Stimulated activated CD4-positive, alpha-beta T cell treated with anti-CD3 and anti-CD28 coated beads, Interleukin-15, amount 100 ng/mL, for 24 hours (primary cell): ENCODE results near the gene HIBADH.
"Not testable (repeated sequence)": the region's sequence is repeated elsewhere in the genome, so short reads cannot be mapped to it uniquely, and the experiment has no call there.

Experiments
- DNase-seq: peaks from one replicate; pipeline ENCODE4 v3.0.0-alpha.2; 2020

Gene HIBADH

DNA sequence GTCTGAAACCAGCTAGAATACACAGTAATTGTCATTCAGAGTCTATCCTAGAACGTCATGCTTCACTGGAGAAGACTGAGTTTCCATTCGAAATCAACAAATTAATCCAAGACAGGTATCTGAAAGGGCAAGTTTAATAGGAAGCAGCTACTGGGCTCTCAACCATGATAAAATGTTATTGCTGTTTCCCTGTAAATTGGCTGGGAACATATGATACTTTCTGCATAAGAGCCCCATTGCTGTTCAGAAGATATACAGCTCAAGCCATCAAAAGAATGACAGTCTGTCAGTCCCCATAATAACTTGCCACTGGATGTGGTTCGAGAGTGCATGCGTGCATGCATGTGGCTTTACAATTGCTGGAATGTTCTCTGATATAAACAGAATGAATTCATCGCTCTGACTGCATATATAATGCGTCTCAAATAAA, 129.0 kb downstream of the HIBADH start:
- DNase-seq: no peak

- DNase-seq: no peak
Measured at GRCh38 chr7:27532314-27532713, 130.4 kb downstream of the HIBADH start.

- no peak for DNase-seq
Measured at GRCh38 chr7:27527348-27527714, 135.4 kb downstream of the HIBADH start.

GRCh38 chr7:27526611-27527347, 135.9 kb downstream of the HIBADH start:
- DNase-seq: no peak

DNA sequence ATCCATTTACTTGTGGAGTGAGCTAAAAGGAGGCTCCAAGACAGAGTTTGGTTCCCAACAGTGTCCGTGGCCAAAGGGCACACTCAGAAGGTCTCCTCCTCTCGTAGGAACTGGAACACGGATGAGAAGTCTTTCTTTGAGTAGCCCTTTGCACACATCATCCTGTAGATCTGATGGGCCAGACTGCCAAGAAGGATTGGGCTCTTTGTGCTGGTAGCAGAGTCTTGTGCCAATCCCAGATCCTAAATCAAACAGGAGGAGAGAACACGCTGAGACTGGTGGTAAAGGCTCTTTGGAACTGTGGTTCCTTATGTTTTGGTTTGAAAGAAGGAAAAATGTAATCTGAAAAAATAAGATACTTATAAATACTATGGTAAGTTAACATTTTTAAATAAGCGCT, 136.6 kb downstream of the HIBADH start:
- no peak for DNase-seq

DNA sequence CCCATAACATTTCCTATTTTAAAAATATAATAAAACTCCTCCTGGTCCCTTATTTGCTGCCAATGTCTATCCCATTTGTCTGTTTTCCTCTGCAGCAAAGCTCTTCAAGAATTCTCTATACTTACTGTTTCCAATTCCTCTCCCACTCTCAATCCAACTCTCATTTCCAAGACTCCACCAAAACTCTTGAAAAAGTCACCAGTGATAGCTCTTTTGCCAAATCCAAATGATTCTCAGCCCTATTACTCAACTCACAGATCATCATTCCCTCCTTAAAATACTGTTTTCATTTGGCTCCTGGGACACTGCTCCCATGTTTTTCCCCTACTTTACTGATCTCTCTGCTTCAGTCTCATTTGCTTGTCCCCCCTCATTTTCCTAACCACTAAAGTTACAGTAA, 139.4 kb downstream of the HIBADH start:
- DNase-seq: no peak

DNA sequence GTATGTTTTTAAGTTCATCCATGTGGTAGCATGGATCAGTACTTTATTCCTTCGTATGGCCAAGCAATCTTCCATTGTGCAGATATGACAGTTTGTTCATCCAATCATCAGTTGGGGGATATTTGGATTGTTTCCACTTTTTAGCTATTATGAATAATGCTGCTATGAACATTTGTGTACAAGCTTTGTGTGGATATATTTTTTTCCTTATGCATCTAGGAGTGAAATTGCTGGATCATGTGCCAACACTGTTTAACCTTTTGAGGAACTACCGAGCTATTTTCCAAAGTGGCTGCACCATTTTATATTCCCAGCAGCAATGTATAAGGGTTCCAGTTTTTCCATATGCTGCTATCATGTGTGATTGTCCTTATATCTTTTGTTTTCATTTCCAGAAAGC, 140.1 kb downstream of the HIBADH start:
- DNase-seq: no peak

GRCh38 chr7:27520815-27521790, 141.6 kb downstream of the HIBADH start:
- no peak for DNase-seq

GRCh38 chr7:27519793-27520469, 142.8 kb downstream of the HIBADH start:
- DNase-seq: no peak

DNA sequence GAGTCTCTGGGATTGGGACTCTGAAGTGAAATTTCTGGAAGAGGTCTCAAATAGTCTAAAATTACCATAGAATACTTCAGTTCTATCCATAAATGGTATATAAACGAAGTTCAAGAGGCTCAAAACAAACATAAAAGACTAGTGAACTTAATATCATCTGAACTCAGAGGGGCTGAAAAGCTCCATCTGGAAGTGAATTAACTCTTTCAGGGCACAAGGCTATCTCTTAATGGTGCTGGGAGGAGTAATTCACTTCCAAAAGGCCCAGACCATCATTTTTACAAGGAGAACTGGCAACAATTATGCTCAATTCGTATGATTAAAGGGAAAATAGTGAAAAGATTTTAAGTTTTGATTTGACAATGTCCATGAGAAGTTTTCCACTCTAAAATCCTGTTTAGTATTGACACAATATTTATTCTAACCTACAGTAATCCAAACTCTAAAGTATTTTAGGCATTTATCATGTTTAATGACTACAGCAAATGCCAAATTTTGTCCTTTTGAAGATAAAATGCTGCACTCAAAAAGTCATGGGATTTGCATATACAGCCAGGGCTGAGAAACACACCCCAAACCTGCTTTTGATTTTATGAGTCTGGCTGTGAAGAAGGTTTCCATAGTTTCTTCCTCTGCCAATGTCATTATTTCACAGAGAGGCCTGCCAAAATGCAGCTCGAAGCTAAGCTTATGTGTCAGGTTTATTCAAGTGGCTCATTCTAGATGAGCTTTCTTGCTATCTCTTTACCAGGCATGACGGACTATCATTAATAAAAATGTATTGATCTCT, 143.9 kb downstream of the HIBADH start:
- DNase-seq: no peak

DNA sequence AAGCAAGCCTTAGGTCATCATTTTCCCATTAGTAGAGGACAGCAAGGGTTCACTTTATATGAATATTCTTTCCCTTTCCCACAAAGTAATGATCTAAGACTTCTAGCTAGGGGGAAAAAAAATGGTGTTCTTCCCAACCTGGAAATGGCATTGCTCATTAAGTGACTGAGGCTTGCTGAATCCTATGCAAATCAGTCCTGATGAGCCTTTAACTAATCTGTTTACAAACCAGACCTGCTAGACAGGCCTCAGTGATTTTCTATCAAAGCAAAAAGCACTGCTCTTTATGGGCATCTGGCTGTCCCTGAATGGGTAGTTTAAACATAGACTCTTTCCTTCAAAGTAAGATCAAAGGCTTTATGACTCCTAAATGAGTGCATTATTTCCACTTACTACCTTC, 146.3 kb downstream of the HIBADH start:
- no peak for DNase-seq

DNA sequence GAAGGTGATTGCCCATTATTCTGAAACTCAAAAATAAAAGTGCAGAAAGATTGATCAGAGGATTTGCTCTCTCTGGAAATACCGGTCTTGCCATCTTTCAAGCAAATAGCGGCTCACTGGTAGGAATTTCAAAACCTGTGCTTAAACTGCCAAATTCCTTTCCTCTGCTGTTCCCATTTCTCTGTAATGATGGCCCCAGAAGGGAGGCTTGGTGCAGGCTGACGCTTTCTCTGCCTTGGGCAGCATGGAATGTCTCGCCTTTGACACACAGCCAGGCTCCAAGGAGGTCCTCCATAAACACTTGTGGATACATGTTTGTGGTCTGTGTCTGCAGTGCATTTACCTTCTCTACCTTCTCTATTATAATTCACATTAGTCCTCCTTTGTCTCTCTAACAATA, 146.8 kb downstream of the HIBADH start:
- DNase-seq: no peak

DNA sequence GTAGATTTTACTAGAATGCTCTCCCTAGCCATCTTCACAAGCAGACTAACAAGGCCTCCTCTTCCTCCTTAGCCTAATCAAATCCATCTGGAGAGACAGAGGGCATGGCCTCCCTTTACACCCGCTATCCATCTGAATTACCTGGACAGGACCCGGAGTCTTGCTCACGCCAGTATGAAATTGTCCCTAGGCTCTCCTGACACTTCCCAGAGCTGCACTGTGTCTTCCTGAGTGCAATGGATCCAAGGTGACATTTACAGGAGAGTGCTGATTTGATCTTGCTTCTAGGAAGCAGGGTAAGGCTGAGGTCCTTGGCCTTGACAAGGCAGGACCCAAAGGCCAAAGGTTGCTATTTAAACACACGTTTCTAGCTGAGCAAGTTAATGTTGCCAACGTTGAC, 147.8 kb downstream of the HIBADH start:
- DNase-seq: no peak

DNA sequence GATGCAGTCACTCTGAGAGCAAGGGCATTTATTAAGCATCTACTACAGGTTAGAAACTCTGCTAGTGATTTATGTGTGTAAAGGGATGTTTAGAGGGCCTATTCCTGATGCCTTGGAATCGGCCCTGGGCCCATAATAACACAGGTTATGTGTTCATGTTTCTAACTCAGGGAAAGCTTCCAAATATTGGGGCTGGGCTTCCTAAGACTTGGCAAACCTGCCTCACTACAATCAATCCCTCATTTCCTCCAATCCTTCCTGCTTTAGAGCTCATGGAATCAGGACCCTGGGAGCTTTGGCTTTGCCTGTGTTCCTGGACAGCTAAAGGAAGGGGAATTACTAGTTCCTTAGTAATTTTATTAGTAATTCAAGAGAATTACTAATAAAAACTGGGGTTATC, 148.8 kb downstream of the HIBADH start:
- no peak for DNase-seq

DNA sequence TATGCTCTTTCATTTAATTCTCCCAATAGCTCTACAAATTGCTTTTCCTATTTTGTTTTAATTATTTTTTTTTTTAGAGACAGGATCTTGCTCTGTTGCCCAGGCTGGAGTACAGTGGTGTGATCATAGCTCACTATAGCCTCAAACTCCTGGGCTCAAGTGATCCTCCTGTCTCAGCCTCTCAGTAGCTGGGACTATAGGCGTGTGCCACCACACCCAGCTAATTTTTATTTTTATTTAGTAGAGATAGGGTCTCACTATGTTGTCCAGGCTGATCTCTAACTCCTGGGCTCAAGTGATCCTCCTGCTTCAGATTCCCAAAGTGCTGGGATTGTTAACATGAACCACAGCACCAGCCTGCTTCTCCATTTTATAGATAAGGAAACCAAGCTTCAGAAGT, 151.3 kb downstream of the HIBADH start:
- DNase-seq: not testable (repeated sequence)

GRCh38 chr7:27510541-27510940, 152.1 kb downstream of the HIBADH start:
- no peak for DNase-seq

- not testable (repeated sequence) for DNase-seq
Measured at GRCh38 chr7:27501879-27502278, 160.8 kb downstream of the HIBADH start.

DNA sequence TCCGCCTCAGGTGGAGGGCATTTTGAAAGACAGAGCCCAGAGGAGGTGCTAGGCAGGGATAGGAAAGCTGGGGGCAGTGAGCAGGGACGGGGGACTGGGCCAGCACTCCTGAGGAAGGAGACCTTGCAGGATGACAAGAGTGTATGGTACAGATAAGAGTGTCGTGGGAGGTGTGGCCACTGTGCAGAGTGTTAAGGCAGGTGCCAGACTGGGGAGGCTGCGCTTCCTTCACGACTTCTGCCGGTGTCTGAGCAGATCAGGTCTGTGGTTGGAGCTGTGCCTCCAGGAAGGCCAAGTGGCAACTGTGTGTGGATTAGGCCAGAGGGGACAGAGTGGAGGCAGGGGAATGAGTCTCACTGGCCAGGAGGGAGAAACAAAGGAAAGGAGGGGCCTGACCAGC, 161.7 kb downstream of the HIBADH start:
- no peak for DNase-seq

DNA sequence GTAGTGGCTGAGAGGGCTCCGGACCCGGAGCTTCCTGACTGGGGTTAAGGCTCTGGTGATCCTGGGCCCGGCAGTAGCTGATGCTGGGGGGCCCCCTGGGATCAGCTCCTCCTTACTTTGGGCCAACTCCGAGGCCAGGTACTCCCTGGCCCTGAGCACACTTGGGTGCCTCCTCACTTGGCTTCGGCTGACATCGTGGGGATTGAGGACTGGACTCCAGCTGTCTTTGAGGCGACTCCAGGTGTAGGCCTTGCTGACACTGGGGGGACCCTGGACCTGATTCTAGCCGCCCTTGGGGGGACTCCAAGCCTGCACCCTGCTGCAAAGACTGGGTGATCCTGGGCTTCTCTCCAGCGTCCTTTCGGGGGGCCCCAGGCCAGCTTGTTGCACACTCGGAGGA, 170.5 kb downstream of the HIBADH start:
- DNase-seq: no peak

GRCh38 chr7:27491534-27491933, 171.1 kb downstream of the HIBADH start:
- DNase-seq: no peak

- no peak for DNase-seq
Measured at GRCh38 chr7:27487509-27487908, 175.2 kb downstream of the HIBADH start.

GRCh38 chr7:27484451-27484850, 178.2 kb downstream of the HIBADH start:
- no peak for DNase-seq

- no peak for DNase-seq
Measured at GRCh38 chr7:27482219-27482618, 180.5 kb downstream of the HIBADH start.
